ENCODE data around the gene C1orf159.

- TF ChIP-seq CTCF (IDR thresholded peaks at IDR 0.05): no peak
- TF ChIP-seq POLR2A (IDR thresholded peaks at IDR 0.05): no peak
Observed at GRCh38 chr1:1053022-1053421, 62.9 kb downstream of the C1orf159 start.

Data from right lobe of liver (tissue), 4 donors.